IPS-NIHi11 (cell line): ENCODE measurements around the gene DOCK4.
"Not testable (repeated sequence)": the region's sequence is repeated elsewhere in the genome, so short reads cannot be mapped to it uniquely, and the experiment has no call there.

Source experiments
- DNase-seq: peaks from one replicate; pipeline ENCODE4 v3.0.0; 2012; ENCODE audit warnings: mixed read lengths, low spot score

DOCK4 gene

GRCh38 chr7:111952783-111953182 lies 253.4 kb downstream of the DOCK4 start:
- no peak for DNase-seq

- DNase-seq = no peak
These were observed 255.1 kb downstream of the DOCK4 start for GRCh38 chr7:111951052-111951451.

- no peak for DNase-seq
These were observed 263.6 kb downstream of the DOCK4 start for GRCh38 chr7:111942450-111943081.

GRCh38 chr7:111937163-111937562 lies 269.0 kb downstream of the DOCK4 start:
- no peak for DNase-seq

GRCh38 chr7:111933609-111934008 lies 272.6 kb downstream of the DOCK4 start:
- DNase-seq = no peak

- no peak for DNase-seq
These were observed 274.2 kb downstream of the DOCK4 start for GRCh38 chr7:111931958-111932357.

- DNase-seq = peak; percentile 24
These were observed 275.1 kb downstream of the DOCK4 start for GRCh38 chr7:111931016-111931517.

- no peak for DNase-seq
These were observed 276.9 kb downstream of the DOCK4 start for GRCh38 chr7:111929264-111929663.

GRCh38 chr7:111927353-111928019 lies 278.7 kb downstream of the DOCK4 start:
- DNase-seq = no peak

GRCh38 chr7:111920329-111920728 lies 285.9 kb downstream of the DOCK4 start:
- DNase-seq = no peak

- no peak for DNase-seq
These were observed 286.5 kb downstream of the DOCK4 start for GRCh38 chr7:111919631-111920179.

GRCh38 chr7:111919164-111919563 lies 287.0 kb downstream of the DOCK4 start:
- no peak for DNase-seq

- DNase-seq = no peak
These were observed 287.7 kb downstream of the DOCK4 start for GRCh38 chr7:111918461-111918860.

GRCh38 chr7:111917404-111917803 lies 288.8 kb downstream of the DOCK4 start:
- DNase-seq = not testable (repeated sequence)

- DNase-seq = no peak
These were observed 291.9 kb downstream of the DOCK4 start for GRCh38 chr7:111914291-111914690.

GRCh38 chr7:111911166-111911961 lies 294.8 kb downstream of the DOCK4 start:
- DNase-seq = no peak

- no peak for DNase-seq
These were observed 295.5 kb downstream of the DOCK4 start for GRCh38 chr7:111910656-111911055.

GRCh38 chr7:111908673-111909072 lies 297.5 kb downstream of the DOCK4 start:
- DNase-seq = not testable (repeated sequence)

GRCh38 chr7:111903797-111904196 lies 302.4 kb downstream of the DOCK4 start:
- no peak for DNase-seq

- no peak for DNase-seq
These were observed 303.2 kb downstream of the DOCK4 start for GRCh38 chr7:111903016-111903415.

GRCh38 chr7:111900283-111900682 lies 305.9 kb downstream of the DOCK4 start:
- no peak for DNase-seq

- DNase-seq = no peak
These were observed 311.1 kb downstream of the DOCK4 start for GRCh38 chr7:111895049-111895448.

GRCh38 chr7:111894518-111894917 lies 311.7 kb downstream of the DOCK4 start:
- no peak for DNase-seq
